ENCODE measurements around the gene MLPH.

Gene MLPH

DNA sequence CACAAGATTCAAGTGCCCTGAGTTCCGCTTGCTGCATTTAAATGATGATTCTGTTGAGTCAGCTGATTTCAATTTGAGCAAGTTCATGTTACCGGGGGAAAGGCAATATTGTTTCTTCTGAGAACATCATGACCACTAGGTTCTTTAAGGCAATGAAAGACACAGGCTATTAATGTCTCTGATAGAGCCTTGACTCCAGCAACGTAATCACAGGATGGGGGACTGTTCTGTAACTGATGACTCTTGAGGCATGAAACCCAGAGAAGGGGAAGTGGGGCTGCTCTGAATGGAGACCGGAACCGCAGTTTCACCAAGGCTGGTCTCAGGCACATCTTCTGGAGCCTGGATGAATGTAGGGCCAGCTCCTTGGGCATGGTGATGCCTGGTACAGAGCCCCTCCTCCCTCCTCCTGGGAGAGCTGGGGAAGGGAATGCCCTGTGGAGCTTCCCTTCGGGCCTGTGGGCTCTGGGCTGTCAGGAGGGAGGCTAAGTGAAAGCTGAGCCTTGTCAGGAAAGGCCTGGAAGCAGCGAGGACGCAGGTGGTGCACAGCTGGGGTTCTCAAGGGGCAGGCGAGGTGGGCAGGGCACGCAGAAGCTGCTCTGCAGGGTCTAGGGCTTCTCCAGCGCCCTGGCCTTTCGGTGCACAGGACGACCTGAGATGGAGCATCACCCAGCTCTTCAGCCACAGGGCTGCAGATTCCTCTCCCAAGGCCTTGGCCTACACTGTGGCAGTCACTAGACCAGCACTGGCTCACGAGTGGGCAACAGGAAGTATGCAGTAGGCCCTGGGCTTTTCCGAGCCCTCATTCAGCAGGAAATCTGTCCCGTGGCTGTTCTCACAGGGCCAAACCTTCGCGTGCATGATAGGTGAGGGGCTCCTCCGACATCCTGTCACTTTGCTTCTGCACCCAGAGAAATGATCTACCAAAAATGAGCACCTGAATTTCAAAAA is 42.7 kb downstream of the MLPH start:
- DNase-seq: no peak

DNA sequence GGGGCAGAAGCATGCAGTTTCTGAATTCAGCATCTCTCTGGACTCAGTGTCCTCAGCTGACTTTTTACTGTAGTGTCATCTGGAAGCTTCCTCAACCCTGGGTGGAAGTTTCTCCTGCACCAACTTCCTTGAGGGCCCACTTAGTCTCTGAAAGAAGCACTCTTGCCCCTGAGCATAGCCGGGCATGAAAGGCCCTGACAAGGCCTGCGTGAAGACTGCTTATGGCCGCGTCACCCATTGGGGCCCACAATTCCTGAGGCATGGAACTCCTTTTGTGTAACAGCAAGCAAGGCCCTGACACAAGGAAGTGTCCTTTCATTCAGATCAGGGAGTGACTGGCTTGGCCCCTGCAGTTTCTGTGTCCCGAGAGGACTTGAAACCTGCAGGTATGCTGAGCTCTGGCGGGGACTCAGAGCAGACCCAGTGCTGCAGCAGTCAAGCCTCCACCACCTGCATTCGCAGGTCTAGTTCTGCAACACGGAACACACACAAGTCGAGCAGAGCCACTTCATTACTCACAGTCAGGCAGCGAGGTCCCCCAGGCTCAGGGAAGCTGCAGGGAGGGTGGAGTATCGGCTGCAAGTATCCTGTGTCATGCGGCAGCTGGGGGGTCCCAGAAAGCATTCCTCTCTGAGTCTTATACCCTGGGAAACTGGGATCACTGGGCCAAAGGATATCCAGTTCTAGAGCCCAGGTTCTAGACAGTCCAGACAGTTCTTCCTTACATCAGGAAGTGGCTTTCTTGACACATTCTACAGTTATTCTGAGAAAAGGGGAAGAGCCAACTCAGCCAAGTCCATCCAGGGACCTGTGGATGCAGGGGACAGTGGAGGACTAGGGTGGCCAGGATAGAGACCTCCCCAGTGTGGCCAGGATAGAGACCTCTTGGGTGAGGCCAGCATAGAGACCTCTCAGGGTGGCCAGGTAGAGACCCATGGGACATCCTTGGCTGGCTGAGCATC is 43.7 kb downstream of the MLPH start:
- DNase-seq: no peak

DNA sequence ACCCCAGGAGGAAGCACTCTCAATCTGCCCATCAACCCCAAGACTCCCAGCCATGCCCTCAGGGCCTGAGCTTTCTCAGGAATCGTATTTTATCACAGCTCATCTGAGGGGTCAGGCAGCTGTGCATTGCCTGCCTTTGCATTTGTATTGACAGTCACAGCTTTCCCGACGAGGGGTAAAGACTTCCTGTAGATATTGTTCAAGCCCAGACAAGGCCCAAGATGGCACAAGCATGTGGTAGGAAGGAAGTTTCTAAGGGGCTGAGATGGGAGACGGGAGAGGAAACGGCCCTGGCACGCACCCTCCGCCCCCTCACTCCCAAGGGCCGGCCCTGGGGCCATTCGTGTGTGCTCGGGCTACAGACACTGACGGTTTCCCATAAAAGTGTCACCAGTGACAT is 45.1 kb downstream of the MLPH start:
- DNase-seq: no peak

DNA sequence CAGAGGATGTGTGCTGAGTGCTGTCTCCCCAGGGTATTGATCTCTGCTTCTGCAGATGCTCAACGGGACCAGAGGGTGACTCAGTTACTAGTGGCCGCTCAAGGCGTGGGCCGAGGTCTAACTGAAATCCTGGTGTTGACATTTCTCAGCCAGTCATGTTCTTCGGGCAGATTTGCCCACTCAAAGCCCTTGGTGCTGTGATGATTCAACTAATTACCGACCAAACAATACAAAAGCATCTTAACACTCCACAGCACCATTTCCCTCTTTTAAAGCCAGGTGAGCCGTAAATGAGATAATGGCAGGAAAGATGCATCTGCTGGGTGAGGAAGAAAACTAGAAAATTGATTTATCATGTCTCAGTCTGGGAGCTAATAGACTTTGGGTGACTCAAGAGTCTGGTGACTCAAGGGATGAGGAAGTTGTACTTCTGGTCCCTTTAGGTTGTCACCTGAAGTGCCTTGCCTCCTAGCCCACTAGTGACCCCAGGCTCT is 46.7 kb downstream of the MLPH start:
- DNase-seq: no peak

DNA sequence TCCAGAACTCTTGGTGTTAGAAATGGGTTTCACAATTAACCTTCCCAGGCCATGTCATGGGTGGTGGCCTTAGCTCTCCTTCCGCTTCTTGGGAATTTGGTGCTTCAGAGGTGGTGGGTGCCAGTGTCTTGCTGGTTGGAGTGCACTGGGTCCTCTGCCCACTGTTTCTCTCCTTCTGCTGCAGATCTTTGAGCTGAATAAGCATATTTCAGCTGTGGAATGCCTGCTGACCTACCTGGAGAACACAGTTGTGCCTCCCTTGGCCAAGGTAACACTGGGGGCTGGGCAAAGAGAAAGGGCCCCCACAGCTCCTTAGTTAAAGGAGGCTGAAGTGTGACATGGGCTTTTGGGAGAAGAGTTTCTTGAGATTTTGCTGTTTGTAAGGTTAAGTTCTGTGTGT is 47.3 kb downstream of the MLPH start:
- no peak for DNase-seq

DNA sequence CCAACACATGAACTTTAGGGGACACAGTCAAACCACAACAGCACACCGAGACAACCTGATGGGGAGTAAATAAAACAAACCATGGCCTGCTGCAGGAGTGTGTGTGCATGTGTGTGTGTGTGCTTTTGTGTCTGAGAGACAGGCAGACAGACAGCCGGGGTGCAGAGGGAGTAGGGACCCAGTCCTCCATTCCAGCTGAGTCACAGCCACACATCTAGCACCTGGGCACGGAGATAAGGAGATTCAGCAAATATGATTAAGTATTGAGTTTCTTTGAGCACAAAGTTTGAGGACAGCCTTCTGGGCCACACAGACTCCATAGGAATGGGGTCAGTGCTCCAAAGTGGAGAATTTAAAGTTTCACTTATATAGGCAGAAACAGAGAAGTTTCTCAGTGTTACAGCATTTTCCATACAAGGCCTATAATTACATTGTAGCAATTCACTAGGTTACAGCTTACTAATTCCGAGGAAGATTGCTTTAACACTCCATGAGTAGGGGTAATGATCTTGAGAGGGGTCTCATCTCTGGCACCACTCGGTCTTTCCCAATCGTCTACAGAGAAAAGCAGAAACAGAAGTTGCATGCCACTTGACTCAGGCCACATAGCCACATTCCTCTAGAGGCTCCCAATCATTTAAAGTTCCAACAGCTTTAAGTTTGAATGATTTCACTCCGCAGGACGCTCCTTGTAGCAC is 48.5 kb downstream of the MLPH start:
- no peak for DNase-seq

DNA sequence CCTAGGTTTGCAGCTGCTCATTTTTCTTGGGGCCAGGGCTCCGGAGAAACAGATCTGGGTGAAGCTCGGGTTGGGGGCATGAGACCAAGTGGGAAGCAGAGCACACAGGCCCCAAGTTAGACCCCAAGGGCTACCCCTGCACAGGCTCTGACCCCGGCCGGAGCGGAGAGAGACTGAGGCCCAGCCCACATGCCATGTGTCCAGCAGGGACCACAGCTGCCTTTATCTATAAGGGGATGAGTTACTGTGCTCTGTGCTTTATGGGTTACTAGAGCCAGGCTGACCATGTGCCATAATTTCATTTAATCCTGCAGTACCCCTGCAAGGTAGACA is 49.0 kb downstream of the MLPH start:
- no peak for DNase-seq

DNA sequence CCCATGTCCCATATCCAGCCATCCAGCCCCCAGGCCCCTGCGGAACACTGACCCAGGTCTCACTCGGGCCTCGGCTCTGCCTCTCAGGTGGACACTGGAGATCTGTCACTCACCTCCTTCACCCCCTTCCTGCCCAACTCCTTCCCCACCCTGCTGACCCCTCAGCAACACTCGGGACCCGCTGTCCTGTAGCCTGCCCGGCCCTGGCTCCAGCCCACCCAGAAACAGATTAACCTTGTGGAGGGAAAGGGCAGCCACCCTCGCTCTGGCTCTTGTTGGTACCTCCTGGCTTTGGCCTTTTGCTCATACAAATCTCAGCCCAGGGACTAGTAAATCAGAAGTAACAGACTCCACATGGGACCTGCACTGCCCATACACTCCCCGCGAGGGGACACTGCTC is 49.6 kb downstream of the MLPH start:
- no peak for DNase-seq

DNA sequence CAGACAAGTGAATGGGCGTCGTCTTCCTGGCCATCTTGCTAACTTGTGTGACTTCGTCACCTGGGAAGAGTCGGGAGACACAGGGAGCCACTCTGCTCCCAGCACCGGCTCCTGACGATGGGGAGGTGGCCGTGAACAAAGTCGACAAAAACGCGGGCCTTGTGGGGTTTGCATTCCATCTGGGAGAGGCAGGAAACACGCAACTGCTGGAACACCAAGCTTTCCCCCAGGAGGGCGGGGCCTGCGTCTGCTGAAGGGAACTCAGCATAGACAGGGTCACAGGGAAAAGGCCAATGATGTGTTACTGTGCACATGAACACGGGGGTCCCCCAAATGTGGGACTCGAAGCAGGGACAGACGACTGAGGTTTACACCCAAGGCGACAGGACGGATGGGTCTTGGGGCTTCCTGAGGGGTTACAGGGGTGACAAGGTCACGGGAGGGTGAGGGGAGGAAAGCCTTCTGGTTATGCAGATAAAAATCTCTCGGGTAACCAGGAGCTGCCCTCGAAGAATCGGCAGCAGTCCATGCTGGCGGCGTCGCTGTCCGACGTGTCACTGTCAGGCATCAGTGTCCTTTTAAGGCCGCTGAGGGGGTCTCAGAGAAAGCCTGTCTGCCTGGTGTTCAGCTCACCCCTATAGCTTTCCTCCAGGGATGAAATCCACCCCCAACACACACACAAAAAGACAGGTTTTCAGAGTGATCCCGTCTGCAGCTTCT is 51.1 kb downstream of the MLPH start:
- no peak for DNase-seq

DNA sequence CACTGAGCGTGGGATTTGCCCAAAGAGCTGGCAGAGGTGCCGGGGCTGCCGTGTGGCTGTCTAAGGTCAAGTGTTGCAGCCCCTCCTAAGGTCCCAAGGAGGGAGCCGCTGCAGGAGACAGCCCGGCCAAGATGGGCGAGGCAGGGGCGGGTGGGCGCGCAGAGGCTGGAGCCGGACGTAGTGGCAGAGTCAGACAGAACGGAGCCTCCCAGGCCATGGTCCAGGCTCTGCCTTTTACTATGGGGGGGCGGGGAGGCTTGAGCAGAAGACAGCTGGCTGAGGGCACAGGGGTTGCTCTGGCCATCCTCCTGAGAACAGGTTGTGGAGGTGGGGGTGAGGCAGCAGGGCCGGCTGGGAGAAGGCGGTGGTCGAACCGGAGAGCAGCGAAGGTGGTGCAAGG is 51.9 kb downstream of the MLPH start:
- DNase-seq: no peak

DNA sequence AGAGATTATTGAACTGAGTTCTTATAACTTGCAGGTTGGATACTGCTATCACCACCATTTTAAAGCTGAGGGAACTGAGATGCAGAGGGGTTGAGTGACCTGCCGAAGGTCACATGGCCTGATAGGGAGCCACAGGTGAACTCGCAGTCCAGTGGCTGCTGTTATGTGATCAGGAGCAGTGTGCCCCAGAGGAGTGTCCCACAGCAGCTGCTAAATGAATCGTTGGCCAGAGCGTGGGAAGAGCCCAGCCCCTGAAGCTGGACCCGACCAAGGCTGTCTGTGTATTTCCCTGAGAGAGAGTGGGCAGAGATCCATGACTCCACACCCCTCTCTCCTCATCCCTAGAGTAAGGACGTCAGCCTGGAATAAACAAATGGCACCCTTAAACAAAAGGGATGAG is 52.6 kb downstream of the MLPH start:
- no peak for DNase-seq

DNA sequence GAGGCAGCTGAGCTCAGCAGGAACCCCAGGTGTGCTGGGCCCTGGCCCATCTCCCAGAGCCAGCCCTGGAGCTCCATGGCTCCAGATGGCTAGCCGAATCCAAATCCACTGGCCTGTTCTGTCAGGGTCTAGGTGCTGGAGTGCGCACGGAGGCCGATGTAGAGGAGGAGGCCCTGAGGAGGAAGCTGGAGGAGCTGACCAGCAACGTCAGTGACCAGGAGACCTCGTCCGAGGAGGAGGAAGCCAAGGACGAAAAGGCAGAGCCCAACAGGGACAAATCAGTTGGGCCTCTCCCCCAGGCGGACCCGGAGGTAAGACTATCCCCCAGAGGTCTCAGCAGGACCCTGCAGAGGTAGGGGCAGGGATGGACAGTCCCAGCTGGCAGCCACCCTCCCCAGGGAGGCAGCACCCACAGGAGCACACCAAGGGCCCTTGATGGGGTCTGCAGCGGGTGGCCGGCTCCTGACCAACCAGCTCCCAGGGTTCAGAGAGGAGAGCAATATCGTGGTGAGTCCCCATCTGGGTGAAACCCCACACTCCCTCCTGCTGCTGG is 53.2 kb downstream of the MLPH start:
- DNase-seq: no peak

DNA sequence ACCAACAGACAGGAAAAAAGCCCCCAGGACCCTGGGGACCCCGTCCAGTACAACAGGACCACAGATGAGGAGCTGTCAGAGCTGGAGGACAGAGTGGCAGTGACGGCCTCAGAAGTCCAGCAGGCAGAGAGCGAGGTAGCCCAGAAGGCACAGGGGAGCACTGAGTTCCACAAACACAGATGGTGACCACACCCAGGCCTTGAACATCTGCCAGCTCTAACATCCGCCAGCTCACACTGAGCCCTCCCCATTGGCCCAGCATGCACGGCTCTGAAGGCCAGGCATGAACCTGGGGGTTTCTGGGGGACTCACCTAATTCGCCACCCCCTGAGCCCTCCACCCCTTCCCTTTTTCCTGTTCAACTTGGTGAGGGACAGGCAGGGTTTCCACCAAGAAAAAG is 53.8 kb downstream of the MLPH start:
- DNase-seq: peak; percentile 46

DNA sequence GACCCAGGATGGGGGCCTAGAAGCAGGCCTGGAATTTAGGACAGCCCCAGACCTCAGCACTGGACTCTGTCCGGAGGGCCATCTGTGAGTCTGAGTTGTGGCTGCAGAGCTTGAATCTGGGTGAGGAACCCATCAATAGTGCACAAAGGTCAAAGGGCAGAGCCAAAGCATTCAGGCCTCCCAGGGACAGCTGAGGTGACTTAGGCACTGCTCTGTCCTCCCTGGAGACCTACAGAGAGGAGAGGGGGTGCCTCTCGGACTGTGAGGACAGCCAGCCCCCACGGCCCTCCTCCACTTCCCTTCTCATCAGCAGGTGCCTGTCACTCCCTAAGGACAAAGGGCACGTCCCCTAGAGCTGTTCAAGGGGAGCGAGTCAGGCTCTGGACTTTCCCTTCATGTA is 54.2 kb downstream of the MLPH start:
- no peak for DNase-seq

DNA sequence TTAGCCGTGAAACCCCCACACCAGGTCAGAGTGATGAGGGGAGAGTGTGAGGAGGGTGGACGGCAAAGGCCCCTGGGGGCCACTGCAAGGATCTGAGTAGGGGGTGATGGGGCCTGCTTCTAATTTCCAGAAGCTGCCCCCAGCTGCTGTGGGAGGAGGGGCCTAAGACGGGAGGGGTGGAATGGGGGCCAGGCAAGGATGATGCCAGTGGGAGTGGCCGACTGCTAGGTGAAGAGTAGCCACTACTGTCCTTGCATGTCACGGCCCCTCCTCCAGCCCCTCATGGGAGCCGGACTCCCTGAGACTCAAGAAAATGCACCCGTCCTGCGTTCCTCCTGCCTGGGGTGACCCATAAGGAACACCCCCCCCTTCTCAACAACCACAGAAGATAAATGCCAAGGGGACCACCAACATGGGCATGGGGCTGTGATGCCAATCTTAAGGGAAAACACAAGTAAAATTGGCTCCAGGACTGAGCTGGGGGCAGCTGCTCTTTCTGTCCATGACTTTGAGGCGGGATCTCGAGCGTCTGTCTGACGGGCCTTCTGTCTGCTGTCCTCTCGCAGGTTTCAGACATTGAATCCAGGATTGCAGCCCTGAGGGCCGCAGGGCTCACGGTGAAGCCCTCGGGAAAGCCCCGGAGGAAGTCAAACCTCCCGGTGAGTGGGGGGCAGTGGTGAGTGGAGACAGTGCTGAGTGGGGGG is 55.1 kb downstream of the MLPH start:
- no peak for DNase-seq

DNA sequence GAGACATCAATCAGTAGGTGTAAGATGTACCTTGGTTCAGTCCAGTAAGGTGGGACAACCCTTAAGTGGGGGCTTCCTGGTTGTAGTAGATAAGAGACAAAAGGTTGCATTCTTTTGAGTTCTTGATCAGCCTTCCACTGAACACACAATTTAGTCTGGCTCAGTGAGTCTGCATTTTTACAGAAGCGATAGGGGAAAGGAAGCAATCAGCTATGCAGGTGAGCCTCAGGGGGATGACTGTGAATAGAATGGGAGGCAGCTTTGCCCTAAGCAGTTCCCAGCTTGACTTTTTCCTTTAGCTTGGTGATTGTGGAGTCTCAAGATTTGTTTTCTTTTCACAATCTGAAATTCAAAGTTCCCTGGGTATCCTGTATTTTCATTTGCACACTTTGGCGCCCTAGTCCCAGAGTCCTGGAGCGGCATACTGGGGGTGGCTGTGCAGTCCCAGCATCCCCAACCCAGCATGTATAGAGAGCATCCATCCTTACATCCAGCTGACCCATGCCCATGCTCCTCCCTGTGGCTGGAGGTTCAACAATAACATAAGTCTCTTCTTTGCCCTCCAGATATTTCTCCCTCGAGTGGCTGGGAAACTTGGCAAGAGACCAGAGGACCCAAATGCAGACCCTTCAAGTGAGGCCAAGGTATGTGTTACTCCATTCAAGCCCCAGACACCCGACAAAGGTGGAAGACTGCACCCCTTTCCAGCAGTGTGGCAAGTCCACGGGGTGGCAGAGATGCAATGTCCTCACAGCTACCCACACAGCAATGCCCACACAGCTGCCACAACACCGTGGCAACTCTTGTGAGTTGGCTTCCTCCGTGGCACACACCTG is 59.2 kb downstream of the MLPH start:
- DNase-seq: no peak

DNA sequence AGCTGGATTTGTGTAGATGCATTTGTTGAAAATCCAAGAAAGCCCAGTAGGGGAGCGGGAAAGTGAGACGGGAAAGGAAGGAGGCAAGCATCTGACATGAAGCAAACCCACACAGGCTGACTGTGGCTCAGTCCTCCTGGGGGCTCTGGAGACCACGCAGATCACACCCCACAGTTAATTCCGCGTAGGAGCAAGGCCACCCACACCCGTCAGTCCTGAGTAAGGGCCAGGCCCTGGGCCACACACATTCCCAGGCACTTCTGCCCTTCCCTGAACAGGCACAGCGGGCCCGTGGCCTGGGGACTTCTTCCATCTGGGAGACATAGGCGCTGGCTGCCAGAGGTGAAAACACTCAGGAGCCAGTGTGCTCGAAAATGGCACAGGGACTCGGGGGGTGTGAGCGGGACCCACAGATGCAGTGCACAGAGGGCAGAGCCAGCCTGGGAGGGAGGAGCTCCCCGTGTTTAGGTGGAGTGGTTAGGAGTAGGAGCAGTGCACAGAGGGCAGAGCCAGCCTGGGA is 59.9 kb downstream of the MLPH start:
- no peak for DNase-seq

DNA sequence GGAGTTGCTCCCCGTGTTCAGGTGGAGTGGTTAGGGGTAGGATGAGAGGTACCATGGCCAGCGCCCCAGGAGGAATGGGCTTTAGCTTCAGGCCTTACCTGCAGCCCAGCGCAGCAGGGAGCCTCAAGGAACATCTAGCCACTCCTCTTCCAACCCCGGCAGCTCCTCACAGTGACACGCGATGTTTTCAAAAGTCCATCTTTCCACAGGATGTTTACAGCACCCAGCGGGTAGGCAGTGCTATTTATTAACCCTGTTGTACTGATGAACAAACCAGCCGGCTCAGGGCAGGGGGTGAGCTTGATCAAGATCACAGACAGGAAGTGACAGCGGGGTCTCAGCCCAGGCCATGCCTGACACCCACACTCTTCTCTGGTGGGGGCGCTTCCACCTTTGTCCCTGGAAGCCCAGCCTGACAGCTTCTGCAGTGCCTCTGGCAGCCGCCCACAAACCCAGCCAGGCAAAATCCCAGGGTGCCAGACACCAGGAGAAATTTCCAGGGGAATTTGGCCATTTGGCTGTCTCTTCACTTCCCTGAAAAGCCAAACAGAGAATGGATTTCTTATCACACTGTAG is 60.9 kb downstream of the MLPH start:
- DNase-seq: no peak

DNA sequence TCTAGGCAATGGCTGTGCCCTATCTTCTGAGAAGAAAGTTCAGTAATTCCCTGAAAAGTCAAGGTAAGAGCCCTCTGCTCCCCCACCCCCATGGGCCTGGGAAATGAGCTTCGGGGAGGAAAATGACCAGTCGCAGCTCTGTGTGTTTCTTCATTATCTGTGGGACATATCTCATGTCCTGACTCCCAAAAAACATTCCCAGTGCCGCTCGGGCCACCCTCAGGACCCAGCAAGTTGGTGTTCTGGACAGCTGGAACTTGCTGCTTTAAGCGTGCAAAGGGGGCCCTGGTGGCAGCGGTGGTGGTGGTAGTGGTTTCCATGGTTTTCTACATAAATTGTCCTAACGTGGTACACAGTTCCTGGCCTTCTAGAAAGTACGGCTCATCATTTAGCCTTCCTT is 62.2 kb downstream of the MLPH start:
- DNase-seq: no peak

Data from SHP77 treated with DMSO at 0.1 percent for 48 hours (cell line).